ENCODE results near the gene CPSF7. TPM values are rescaled to one million over a fixed set of nuclear protein-coding genes. Genes with fewer than 3 reads are reported as not detected.

CPSF7 gene
- polyA plus RNA-seq, 1 of the 3 experiments (the other 2 are of a cell fraction): 44.0 TPM

DNA sequence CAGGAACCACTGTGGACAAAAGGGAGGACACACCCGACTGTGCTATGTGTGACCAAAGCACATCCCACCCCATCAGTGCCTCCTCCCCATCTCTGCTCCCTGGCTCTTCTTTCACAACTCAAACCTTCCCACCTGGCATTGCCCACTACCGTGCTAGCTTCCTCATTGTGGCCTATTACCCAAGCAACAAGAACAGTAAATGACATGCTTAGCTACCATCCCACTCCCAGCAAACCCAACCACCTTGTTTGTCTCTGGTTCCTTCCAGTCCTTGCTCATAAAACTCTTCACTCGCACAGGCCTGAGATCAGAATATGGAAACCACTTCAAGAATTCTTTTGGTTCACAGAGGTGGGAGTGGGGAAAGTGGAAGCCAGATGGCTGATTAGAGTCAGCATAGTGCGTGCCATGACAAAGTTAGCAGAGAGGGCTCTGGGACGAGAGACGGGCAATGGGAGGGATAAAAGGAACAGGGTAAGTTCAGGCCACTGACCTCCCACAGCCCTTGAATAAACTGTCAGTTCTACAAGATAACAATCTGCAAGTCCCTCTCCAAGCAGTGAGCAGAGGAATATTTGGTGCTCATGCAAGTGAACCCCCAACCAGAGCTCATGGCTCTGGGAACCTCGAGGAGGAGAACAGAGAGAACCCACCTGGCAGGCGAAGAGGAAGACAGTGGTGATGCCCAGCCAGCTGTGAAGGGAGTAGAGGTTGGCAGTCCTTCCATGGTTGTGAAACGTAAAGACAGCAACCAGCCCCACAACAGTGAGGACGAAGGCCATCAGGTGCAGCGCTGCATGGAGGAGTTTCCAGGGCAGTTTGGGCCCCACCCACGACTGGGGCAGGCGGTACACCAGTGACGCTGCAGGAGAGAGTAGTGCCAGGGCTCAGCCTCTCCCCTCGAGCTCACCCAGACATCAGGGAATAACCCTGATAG lies 76.4 kb downstream of the CPSF7 start:
- Histone ChIP-seq H3K9me2 (no peaks in the 10 kb centered on the region), H3K4me3 (ENCODE audit: low read depth in 2 of 2, low read length in 1 of 2) (no peak overlapping the region), H3K36me3 (replicated peaks in 1 of 2; ENCODE audit: control insufficient read depth in 1 of 2, insufficient read depth in 2 of 2, low read length in 1 of 2) (peaks cover 5 to 29% of the 10 kb centered on the region in 2 experiments), H3K9me3 (no peaks in the 10 kb centered on the region), H3K4me1 (ENCODE audit: control insufficient read depth in 1 of 2, insufficient read depth in 2 of 2, low read depth in 1 of 2, low read length in 1 of 2) (peaks cover 0 to 3% of the 10 kb centered on the region in 2 experiments; a peak in 1 of 4 replicates), H3K4me2 (no peak overlapping the region), H3K27me3 (ENCODE audit: insufficient read depth) (no peaks in the 10 kb centered on the region), H3K79me2 (ENCODE audit: insufficient read depth) (no peaks in the 10 kb centered on the region), H3K9ac (no peak overlapping the region), H3K27ac (ENCODE audit: low read depth in 2 of 2, low read length in 1 of 2) (no peak overlapping the region), H3F3A (replicated peaks; ENCODE audit: insufficient read depth) (no peaks in the 10 kb centered on the region), H4K20me1 (ENCODE audit: insufficient read depth) (no peaks in the 10 kb centered on the region), H2AFZ (ENCODE audit: low read depth) (no peak overlapping the region)
- 85% methylated on average over 15 of the region's 15 CpGs for WGBS (ENCODE audit: low lambda C conversion rate)
- CTCF ChIA-PET: interaction anchor here (1.0 to 5.8 kb wide), 4 partner anchors 9 to 33 kb away, joined by 3 to 29 read pairs (median 5); partner anchors contain the start of genes CYB561A3 and TMEM138
- DNase-seq: no peak
- TF ChIP-seq GATA2 (CRISPR knock-in tag; IDR thresholded peaks at IDR 0.05) (no peak), GABPA (IDR thresholded peaks at IDR 0.05; ENCODE audit: low read depth) (no peak), PBX3 (IDR thresholded peaks at IDR 0.05) (no peak), CTCF (IDR thresholded peaks at IDR 0.05) (no peak), RXRA (IDR thresholded peaks at IDR 0.05; ENCODE audit: borderline replicate concordance, low read depth) (no peak)
- POLR2A ChIA-PET: interaction anchor here (1.3 kb wide), 1 partner anchor 8 kb away, joined by 8 read pairs; the partner anchor contains the start of genes CYB561A3 and TMEM138

Small RNAs within 50 kb of the gene (small RNA-seq; reads per million reads assigned to genes)
- 0 reads per million in 7 experiments for gene RN7SL23P

Other genes starting within 250 kb of the CPSF7 start
- not detected in 2 replicates for gene PGA3, start 226.5 kb downstream of the CPSF7 start, polyA plus RNA-seq (2012; rRNA removed)
- gene PGA4, start 207.6 kb downstream of the CPSF7 start, polyA plus RNA-seq (2012; rRNA removed): not detected in 2 replicates
- 0.23 TPM in 1 of 2 replicates, not detected in the other for gene PGA5, start 188.8 kb downstream of the CPSF7 start, polyA plus RNA-seq (2012; rRNA removed)
- gene VWCE, start 134.7 kb downstream of the CPSF7 start, polyA plus RNA-seq (2012; rRNA removed): 3.4 and 5.0 TPM in 2 replicates
- gene DDB1, start 96.9 kb downstream of the CPSF7 start, polyA plus RNA-seq (2012; rRNA removed): 170 and 224 TPM in 2 replicates
- gene TKFC, start 96.7 kb downstream of the CPSF7 start, polyA plus RNA-seq (2012; rRNA removed): 71.0 and 72.0 TPM in 2 replicates
- 70.0 and 76.4 TPM in 2 replicates for gene CYB561A3, start 68.1 kb downstream of the CPSF7 start, polyA plus RNA-seq (2012; rRNA removed)
- 82.2 and 129 TPM in 2 replicates for gene TMEM138, start 67.6 kb downstream of the CPSF7 start, polyA plus RNA-seq (2012; rRNA removed)
- 16.8 and 20.6 TPM in 2 replicates for gene TMEM216, start 37.4 kb downstream of the CPSF7 start, polyA plus RNA-seq (2012; rRNA removed)
- 81.7 and 116 TPM in 2 replicates for gene SDHAF2, start 149 bp upstream of the CPSF7 start, polyA plus RNA-seq (2012; rRNA removed)
- 0.11 TPM in 1 of 2 replicates, not detected in the other for gene LRRC10B, start 78.8 kb upstream of the CPSF7 start, polyA plus RNA-seq (2012; rRNA removed)
- gene SYT7, start 151.1 kb upstream of the CPSF7 start, polyA plus RNA-seq (2012; rRNA removed): 1.1 and 1.4 TPM in 2 replicates